HepG2 (cell line): ENCODE measurements around the gene TNFRSF21. TPM values are rescaled to one million over a fixed set of nuclear protein-coding genes. Genes with fewer than 3 reads are reported as not detected.

Experiments used
- BORCS8-MEF2B ChIP-seq: sonication (generic); formaldehyde crosslinking; IDR thresholded peaks from 2 replicates; pipeline ENCODE4 v1.8.0; 2022; ENCODE audit warnings: mild to moderate bottlenecking, missing genetic modification reagents
- CCAR2 ChIP-seq: fragments of 200-400 bp; formaldehyde crosslinking; optimal IDR thresholded peaks from 2 replicates; pipeline ENCODE3; 2018; ENCODE audit warnings: low read depth, mild to moderate bottlenecking, low read length, moderate library complexity
- CHD4 ChIP-seq: fragments of 200-600 bp; sonication (generic); IDR thresholded peaks from 2 replicates; pipeline ENCODE4 v1.7.0; 2017; ENCODE audit warnings: mild to moderate bottlenecking, low read length, borderline replicate concordance
- DR1 ChIP-seq: sonication (generic); formaldehyde crosslinking; IDR thresholded peaks from 2 replicates; pipeline ENCODE4 v1.8.0; 2021; ENCODE audit warnings: mild to moderate bottlenecking, missing genetic modification reagents, inconsistent platforms
- JUNB ChIP-seq: sonication (generic); formaldehyde crosslinking; IDR thresholded peaks from 2 replicates; pipeline ENCODE4 v1.8.0; 2022; ENCODE audit warnings: missing genetic modification reagents, mild to moderate bottlenecking, borderline replicate concordance
- POLR2A ChIP-seq, 2 experiments: IDR thresholded peaks; 2 replicates each; pipeline ENCODE4 v1.6.1; 2011; ENCODE audit warnings: low read depth in 2 of 2, low read length in 2 of 2, mild to moderate bottlenecking in 1 of 2, moderate library complexity in 1 of 2; ENCODE audit not compliant: insufficient read depth in 1 of 2
- RBAK ChIP-seq: sonication (generic); formaldehyde crosslinking; IDR thresholded peaks from 2 replicates; pipeline ENCODE4 v1.5.1; 2020; ENCODE audit warnings: mild to moderate bottlenecking, missing genetic modification reagents
- SKI ChIP-seq: fragments of 450-650 bp; IDR thresholded peaks from one replicate; pipeline ENCODE4 v1.6.1; 2018; ENCODE audit warnings: mild to moderate bottlenecking; ENCODE audit not compliant: partially characterized antibody
- ZNF136 ChIP-seq: sonication (generic); formaldehyde crosslinking; IDR thresholded peaks from 2 replicates; pipeline ENCODE4 v1.8.1; 2022; ENCODE audit warnings: low read depth, mild to moderate bottlenecking, moderate library complexity, missing genetic modification reagents
- ZNF230 ChIP-seq: sonication (generic); formaldehyde crosslinking; IDR thresholded peaks from 2 replicates; pipeline ENCODE4 v1.4.0; 2020; ENCODE audit warnings: mild to moderate bottlenecking, missing genetic modification reagents
- ZNF251 ChIP-seq: sonication (generic); formaldehyde crosslinking; IDR thresholded peaks from 2 replicates; pipeline ENCODE4 v1.9.0; 2021; ENCODE audit warnings: mild to moderate bottlenecking, missing genetic modification reagents
- ZNF331 ChIP-seq: sonication (generic); formaldehyde crosslinking; IDR thresholded peaks from 2 replicates; pipeline ENCODE4 v1.4.0; 2020; ENCODE audit warnings: missing genetic modification reagents
- polyA plus RNA-seq, 8 experiments: library from polyadenylated mRNA; depleted of rRNA in 3 of 8; stranded (reverse) in 7 of 8; unstranded in 1 of 8; fragments of >200 nt; fragmentation: Illumina TruSeq in 4 of 8; extraction: Trizol in 4 of 8; gene quantifications; 2 replicates each; pipeline versions ENCODE4 v1.2.1 to v1.2.3, GENCODE V29; 2011 to 2016; ENCODE audit warnings: low read depth in 4 of 8, missing spikeins in 1 of 8, mixed read lengths in 1 of 8; ENCODE audit not compliant: insufficient read depth in 1 of 8
- total RNA-seq, 5 experiments: library from RNA; depleted of rRNA; stranded (reverse); fragments of >200 nt; fragmentation: Illumina TruSeq; extraction: Trizol; gene quantifications; 2 replicates each; pipeline ENCODE4 v1.2.3, GENCODE V29; 2016; ENCODE audit warnings: low read depth in 1 of 5
- TF ChIP-seq, protein P1 (sequence below): IDR thresholded peaks from 2 replicates; pipeline ENCODE4 v1.6.1; 2016; ENCODE audit warnings: mild to moderate bottlenecking
- TF ChIP-seq, protein P2 (sequence below): sonication (generic); formaldehyde crosslinking; IDR thresholded peaks from 2 replicates; pipeline ENCODE4 v1.5.0; 2020; ENCODE audit warnings: missing genetic modification reagents, mild to moderate bottlenecking, borderline replicate concordance
- TF ChIP-seq, protein P3 (sequence below): sonication (generic); formaldehyde crosslinking; IDR thresholded peaks from 2 replicates; pipeline ENCODE4 v1.5.1; 2020; ENCODE audit warnings: missing genetic modification reagents, mild to moderate bottlenecking, borderline replicate concordance
- TF ChIP-seq, protein P4 (sequence below): sonication (generic); formaldehyde crosslinking; IDR thresholded peaks from 2 replicates; pipeline ENCODE4 v1.8.1; 2022; ENCODE audit warnings: mild to moderate bottlenecking, missing genetic modification reagents
- TF ChIP-seq, protein P5 (sequence below): sonication (generic); formaldehyde crosslinking; IDR thresholded peaks from 2 replicates; pipeline ENCODE4 v1.5.0; 2020; ENCODE audit warnings: missing genetic modification reagents
- TF ChIP-seq, protein P6 (sequence below): sonication (generic); formaldehyde crosslinking; IDR thresholded peaks from 2 replicates; pipeline ENCODE4 v1.9.0; 2021; ENCODE audit warnings: missing genetic modification reagents, borderline replicate concordance
- TF ChIP-seq, protein P7 (sequence below): sonication (generic); formaldehyde crosslinking; IDR thresholded peaks from 2 replicates; pipeline ENCODE4 v1.4.0; 2020; ENCODE audit warnings: mild to moderate bottlenecking, missing genetic modification reagents

The TNFRSF21 gene
- total and polyA plus RNA-seq, 2 of the 13 experiments (the other 11 are each of a cell fraction or from before 2014, with no cell fraction given): 24.8 to 46.3 TPM

DNA sequence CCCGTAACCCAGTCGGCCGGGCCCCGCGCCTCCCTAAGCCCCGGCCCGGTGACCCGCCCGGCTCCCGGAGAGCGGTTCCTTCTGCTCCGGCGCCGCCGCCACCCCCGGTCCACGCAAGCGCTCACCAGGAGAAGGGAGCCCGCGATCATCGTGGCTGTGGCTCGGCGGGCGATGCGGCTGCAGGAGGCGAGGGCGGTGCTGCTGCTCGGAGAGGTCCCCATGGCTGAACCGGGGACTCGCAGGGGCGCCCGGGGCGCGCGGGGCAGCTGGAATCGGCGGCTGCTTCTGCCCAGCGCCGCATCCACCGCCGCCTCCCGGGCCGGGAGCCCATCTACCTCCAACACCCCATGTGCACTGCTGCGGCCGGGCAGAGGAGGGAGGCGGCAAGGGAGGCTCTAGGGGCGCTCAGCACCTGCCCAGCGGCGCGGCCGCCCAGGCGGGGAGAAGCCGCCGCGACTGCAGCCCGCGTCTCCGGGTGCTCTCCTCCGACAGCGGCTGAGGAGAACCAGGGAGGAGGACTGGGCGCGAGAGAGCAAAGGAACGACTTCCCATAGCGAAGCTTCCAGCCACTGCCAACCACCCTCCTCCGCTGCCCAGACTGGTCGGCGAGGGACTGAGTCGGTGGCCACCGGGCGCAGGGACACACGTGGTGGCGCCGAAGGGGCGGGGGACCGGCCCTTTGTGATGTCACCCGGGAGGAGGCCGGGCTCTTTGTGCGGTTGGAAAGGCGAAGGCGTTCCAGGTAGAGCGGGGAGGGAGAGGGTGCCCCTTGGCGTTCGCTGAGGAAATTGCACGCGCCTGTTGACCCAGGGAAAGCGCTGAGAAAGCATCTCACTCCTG lies at the start of gene TNFRSF21 (continued):
- TF ChIP-seq, protein P1, sequence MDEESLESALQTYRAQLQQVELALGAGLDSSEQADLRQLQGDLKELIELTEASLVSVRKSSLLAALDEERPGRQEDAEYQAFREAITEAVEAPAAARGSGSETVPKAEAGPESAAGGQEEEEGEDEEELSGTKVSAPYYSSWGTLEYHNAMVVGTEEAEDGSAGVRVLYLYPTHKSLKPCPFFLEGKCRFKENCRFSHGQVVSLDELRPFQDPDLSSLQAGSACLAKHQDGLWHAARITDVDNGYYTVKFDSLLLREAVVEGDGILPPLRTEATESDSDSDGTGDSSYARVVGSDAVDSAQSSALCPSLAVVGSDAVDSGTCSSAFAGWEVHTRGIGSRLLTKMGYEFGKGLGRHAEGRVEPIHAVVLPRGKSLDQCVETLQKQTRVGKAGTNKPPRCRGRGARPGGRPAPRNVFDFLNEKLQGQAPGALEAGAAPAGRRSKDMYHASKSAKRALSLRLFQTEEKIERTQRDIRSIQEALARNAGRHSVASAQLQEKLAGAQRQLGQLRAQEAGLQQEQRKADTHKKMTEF (CRISPR knock-in tag): peak; percentile 96
- peak; percentile 97 for TF ChIP-seq ZNF136 (CRISPR knock-in tag)
- TF ChIP-seq, protein P2, sequence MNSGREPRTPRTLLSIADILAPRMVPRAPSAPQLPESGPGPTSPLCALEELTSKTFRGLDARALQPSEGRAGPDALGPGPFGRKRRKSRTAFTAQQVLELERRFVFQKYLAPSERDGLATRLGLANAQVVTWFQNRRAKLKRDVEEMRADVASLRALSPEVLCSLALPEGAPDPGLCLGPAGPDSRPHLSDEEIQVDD (CRISPR knock-in tag): peak; percentile 84
- peak; percentile 97 for TF ChIP-seq BORCS8-MEF2B (CRISPR knock-in tag)
- peak; percentile 96 for TF ChIP-seq DR1 (CRISPR knock-in tag)
- TF ChIP-seq ZNF331: peak; percentile 92
- TF ChIP-seq, protein P3, sequence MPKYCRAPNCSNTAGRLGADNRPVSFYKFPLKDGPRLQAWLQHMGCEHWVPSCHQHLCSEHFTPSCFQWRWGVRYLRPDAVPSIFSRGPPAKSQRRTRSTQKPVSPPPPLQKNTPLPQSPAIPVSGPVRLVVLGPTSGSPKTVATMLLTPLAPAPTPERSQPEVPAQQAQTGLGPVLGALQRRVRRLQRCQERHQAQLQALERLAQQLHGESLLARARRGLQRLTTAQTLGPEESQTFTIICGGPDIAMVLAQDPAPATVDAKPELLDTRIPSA: peak; percentile 41; the same call in 1 of the 2 replicates
- TF ChIP-seq CHD4: no peak
- 0 out of 2 replicates have a peak, but pooled peaks have one; percentile 33 for TF ChIP-seq ZNF230 (CRISPR knock-in tag)
- TF ChIP-seq, protein P4, sequence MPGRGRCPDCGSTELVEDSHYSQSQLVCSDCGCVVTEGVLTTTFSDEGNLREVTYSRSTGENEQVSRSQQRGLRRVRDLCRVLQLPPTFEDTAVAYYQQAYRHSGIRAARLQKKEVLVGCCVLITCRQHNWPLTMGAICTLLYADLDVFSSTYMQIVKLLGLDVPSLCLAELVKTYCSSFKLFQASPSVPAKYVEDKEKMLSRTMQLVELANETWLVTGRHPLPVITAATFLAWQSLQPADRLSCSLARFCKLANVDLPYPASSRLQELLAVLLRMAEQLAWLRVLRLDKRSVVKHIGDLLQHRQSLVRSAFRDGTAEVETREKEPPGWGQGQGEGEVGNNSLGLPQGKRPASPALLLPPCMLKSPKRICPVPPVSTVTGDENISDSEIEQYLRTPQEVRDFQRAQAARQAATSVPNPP: peak; percentile 77; the same call in 1 of the 2 replicates
- peak; percentile 46; the same call in 1 of the 2 replicates for TF ChIP-seq JUNB (CRISPR knock-in tag)
- TF ChIP-seq, protein P5, sequence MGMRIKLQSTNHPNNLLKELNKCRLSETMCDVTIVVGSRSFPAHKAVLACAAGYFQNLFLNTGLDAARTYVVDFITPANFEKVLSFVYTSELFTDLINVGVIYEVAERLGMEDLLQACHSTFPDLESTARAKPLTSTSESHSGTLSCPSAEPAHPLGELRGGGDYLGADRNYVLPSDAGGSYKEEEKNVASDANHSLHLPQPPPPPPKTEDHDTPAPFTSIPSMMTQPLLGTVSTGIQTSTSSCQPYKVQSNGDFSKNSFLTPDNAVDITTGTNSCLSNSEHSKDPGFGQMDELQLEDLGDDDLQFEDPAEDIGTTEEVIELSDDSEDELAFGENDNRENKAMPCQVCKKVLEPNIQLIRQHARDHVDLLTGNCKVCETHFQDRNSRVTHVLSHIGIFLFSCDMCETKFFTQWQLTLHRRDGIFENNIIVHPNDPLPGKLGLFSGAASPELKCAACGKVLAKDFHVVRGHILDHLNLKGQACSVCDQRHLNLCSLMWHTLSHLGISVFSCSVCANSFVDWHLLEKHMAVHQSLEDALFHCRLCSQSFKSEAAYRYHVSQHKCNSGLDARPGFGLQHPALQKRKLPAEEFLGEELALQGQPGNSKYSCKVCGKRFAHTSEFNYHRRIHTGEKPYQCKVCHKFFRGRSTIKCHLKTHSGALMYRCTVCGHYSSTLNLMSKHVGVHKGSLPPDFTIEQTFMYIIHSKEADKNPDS: peak; percentile 82; the same call in 1 of the 2 replicates
- TF ChIP-seq, protein P6, sequence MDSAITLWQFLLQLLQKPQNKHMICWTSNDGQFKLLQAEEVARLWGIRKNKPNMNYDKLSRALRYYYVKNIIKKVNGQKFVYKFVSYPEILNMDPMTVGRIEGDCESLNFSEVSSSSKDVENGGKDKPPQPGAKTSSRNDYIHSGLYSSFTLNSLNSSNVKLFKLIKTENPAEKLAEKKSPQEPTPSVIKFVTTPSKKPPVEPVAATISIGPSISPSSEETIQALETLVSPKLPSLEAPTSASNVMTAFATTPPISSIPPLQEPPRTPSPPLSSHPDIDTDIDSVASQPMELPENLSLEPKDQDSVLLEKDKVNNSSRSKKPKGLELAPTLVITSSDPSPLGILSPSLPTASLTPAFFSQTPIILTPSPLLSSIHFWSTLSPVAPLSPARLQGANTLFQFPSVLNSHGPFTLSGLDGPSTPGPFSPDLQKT (CRISPR knock-in tag): no peak
- no peak for TF ChIP-seq CCAR2
- TF ChIP-seq RBAK (CRISPR knock-in tag): no peak
- TF ChIP-seq SKI: peak; percentile 49
- TF ChIP-seq POLR2A (IDR thresholded peaks at IDR 0.05; ENCODE audit: insufficient read depth in 1 of 2, low read depth in 2 of 2, low read length in 2 of 2): peak; percentile 95 to 96
- TF ChIP-seq, protein P7, sequence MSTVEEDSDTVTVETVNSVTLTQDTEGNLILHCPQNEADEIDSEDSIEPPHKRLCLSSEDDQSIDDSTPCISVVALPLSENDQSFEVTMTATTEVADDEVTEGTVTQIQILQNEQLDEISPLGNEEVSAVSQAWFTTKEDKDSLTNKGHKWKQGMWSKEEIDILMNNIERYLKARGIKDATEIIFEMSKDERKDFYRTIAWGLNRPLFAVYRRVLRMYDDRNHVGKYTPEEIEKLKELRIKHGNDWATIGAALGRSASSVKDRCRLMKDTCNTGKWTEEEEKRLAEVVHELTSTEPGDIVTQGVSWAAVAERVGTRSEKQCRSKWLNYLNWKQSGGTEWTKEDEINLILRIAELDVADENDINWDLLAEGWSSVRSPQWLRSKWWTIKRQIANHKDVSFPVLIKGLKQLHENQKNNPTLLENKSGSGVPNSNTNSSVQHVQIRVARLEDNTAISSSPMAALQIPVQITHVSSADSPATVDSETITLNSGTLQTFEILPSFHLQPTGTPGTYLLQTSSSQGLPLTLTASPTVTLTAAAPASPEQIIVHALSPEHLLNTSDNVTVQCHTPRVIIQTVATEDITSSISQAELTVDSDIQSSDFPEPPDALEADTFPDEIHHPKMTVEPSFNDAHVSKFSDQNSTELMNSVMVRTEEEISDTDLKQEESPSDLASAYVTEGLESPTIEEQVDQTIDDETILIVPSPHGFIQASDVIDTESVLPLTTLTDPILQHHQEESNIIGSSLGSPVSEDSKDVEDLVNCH (CRISPR knock-in tag): no peak
- TF ChIP-seq ZNF251 (CRISPR knock-in tag): no peak
